SIG-M5 (cell line): Measurements from ENCODE around the gene PTGS1.
"Not testable (repeated sequence)": the region's sequence is repeated elsewhere in the genome, so short reads cannot be mapped to it uniquely, and the experiment has no call there.

Experiments used
- DNase-seq: peaks from one replicate; lab custom pipeline; 2025; lab: John Stamatoyannopoulos, UW

PTGS1 gene

GRCh38 chr9:122347348-122348287, 23.2 kb upstream of the PTGS1 start:
- no peak for DNase-seq

DNA sequence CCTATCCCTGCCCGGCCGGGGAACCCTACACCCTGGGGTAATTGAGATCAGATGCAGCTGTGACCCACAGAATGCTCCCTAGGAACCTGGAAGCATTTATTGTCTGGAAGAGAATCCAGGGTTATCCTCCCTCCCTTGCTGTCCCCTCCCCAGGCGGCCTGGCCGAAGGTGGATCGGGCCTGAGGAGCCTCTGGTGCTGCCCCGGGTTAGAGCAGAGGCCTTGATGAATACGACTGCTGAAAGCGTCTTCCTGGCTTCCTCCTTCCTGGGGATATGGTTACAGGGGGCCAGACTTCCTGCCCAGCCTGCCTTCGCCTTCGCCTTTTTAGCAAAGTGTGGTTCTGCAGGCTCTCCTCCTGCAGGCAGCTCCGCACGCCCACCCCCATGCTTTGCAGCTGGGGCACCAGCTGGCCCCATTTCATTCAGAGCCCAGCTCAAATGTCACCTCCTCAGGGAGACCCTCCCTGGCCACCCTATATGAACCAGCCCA, 22.5 kb upstream of the PTGS1 start:
- DNase-seq: no peak

DNA sequence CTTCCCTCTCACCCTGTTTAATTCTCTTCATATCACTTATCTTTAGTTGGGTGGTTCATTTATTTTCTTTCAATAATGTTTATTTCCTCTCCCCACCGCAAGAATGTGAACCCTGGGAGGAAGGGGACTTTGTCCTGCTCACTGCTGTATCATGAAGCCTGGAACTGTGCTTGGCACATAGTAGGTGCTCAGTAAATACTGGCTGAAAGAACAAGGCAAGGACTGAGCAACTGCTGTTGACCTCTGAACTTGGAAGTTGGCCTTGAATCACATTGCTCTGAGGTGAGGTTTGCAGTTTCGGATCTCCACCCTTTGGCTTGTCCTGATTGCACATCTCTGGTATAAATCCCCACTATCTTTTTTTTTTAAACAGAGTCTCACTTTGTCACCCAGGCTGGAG, 22.0 kb upstream of the PTGS1 start:
- no peak for DNase-seq

- DNase-seq: no peak
Measured at GRCh38 chr9:122349201-122349600, 21.6 kb upstream of the PTGS1 start.

DNA sequence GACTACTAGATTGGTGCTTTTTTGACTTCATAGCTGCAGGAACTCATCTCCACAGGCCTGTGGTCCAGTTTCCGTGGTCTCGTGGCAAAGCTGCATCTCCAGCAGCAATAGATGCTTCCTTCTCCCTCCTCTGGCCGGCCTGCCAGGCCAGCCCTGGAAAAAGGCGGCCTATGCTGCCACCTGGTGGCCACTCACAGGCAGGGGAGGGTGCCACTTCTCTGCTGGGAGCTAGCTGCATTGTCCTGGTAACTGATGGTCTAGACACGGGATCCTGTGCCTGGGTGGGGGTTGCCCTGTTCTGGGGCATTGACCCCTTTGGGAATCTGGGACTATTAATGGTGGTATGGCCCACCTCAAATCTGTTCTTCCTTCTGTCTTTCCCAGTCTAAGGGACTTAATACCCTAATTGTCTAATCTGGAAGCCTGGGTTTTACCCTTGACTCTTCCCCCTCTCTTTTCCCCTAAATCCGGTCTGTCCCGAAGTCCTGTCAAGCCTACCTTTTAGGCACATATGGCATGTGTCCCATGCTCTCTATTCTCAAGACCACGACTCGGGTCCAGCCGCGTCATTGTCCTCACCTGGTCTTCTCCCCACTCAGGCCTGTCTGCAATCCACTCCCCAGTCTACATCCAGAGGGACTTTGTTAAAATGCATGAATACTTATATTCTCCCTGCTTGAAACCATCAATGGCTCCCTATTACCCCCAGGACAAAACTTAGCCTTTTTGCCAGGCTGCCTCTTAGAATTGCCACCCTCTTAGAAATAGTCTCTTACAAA, 20.1 kb upstream of the PTGS1 start:
- no peak for DNase-seq

GRCh38 chr9:122354536-122355199, 16.2 kb upstream of the PTGS1 start:
- DNase-seq: no peak

- DNase-seq: no peak
Measured at GRCh38 chr9:122355336-122355875, 15.4 kb upstream of the PTGS1 start.

GRCh38 chr9:122356627-122357026, 14.2 kb upstream of the PTGS1 start:
- DNase-seq: no peak

DNA sequence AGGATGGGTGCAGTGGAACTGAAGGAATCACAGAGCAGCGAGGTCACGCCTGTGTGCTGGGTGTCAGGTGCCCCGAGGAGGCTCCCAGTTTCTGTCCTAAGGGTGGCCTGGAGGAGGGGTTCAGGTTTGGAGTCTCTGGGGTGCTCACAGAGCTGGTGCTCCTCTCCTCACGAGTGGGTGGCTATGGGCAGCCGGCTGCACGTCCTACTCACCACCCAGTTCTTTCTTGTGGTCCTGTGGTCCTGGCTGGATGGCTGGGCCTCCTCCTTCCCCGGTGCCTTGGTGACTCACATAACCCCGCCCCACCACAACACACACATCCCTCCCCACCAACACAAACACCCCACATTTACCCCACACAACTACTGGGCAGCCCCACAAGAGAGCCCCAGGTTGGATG, 9.9 kb upstream of the PTGS1 start:
- no peak for DNase-seq

GRCh38 chr9:122363131-122363530, 7.7 kb upstream of the PTGS1 start:
- not testable (repeated sequence) for DNase-seq

DNA sequence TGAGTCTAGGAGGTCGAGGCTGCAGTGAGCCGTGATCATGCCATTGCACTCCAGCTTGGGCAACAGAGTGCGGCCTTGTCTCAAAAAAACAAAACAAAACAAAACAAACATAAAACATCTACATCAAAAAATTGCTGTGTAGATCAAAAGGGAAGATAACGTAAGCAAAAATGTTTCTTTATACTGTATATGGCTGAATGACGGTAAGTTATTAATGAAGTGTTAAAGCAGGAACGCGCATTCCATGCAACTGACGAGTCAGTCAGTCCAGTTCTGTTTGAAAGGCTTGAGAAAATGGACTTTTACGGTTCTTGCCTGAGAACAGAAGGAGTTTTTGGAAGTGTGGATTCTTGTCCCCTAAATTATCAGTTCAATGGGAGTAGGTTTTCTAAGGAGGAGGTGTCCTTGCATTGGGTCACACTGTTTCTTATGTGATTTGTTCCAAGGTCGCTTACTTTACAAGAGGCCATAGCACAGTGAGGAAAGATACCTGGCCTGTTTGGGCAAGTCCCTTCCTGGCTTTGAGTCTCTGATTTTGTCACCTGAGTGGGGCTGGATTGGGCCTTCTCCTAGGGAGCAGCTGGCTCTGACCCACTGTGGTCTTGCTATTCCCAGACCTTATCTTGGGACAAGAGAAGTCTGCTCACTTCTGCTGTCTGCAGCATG, 6.6 kb upstream of the PTGS1 start:
- DNase-seq: no peak

GRCh38 chr9:122364783-122365150, 6.1 kb upstream of the PTGS1 start:
- no peak for DNase-seq

DNA sequence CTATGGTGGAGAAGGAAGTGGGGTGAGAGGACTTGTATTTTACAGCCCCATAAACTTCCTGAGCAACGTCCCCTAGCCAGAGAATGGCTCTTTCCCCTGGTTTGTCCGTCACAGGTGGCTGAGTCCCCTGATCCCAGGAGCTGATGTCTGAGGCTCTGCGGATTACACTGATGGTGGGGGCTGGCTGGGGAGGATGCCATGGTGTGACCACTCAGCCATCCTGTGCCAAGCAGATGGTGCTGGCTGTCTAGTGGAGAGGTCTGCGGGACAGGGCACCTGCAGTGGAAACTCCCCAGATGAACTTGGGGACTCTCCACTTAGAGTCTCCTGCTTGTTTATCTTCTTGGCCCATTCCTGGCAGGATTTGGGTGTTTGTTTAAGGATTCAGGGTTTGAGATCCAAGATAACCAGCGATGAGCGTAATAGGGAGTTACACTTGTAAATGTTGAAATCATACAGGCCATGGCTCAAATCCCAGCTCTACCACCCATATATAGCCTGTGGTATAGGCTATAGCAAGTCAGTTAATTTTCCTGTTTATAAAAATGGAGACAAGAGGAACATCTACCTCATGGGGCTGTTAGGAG, 4.7 kb upstream of the PTGS1 start:
- no peak for DNase-seq

DNA sequence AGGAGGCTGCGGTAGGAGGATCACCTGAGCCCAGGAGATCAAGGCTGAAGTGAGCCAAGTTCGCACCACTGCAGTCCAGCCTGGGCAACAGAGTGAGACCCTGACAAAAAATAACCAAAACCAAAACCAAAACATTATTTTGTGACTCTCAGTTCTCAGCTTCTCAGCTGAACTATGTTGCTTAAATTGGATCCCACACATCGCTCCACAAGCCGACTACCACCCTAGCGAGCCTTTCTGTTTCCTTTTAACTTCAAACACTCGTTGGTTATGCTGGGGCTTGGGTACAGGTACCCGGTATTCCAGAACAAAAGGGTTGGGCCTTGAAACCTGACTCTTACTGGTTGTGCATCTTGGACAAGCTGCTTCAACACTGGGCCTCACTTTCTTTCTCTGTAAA, 3.8 kb upstream of the PTGS1 start:
- DNase-seq: no peak

DNA sequence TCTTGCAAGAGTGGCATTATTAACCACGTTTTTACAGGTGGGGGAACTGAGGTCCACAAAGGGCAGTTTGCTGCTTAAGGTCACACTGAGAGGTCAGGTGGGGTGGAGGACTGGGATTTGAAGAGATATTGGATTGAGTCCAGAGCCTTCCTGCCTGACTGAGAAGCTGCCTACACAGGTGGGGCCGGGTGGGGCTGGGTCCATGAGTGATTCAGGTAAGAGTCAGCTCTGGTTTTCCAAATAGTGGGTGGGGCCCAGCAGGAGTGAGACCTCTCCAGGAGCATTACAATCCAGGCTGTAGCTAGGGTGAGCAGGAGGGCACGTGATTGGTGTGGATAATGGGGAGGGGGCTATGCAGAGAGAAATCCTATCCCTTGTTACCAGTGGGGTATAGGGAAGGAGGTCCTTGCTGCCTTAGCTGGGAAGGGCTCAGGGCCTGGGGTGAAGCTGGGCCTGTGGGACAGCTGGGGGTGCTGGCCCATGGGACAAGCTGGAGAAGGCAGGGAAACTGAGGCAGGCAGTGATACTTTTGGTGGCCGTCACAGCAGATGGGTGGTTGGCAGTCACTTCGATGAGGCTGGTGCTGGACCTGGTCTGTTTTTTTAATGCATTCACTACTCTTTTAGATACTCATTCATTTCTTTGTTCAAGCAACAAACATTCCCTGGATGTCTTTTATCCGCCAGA, 2.9 kb upstream of the PTGS1 start:
- no peak for DNase-seq

DNA sequence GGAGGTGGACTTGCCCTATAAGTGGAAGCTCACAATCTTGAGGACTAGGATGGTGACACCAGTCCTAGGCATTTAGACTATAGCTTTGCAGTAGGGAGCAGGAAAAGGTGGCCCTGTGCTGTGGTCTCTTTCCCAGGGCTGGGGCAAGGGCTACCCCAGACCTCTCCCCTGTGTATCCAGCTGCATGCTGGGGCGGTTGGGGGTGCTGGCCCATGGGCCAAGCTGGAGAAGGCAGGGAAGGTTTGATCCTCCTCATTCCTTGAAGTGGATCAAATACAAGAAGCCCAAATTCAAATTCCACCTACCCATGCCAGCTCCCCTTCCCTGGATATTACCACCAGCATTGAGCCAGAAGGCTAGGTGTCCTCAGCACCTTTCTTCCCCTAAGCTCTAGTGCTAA, 2.2 kb upstream of the PTGS1 start:
- no peak for DNase-seq

DNA sequence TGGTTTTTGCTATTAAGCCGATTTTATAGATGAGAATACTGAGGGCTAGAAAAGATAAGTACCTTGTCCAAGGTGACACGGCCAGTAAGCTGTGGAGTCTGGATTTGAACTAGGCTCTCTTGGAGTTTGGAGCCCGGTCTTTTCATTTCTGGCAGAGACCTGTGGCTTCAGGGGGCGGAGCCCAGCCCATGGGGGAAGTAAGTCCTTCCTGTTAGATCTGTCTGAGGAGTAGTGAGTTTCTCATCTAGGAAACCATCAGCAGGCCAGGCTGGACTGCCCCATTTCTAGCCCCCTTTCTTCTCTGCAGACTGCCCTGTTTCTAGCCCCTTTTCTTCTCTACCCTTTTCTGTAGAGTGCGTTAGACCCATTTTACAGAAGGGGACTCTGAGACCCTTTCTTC, 521 bp upstream of the PTGS1 start:
- no peak for DNase-seq

- DNase-seq: no peak
Measured at GRCh38 chr9:122371846-122372245, 1.0 kb downstream of the PTGS1 start.

- DNase-seq: no peak
Measured at GRCh38 chr9:122372856-122373845, 2.3 kb downstream of the PTGS1 start.
